Neural cell (in vitro differentiated cells): ENCODE measurements around the gene STT3B.

Experiments
- CTCF ChIP-seq: fragments of 450-650 bp; IDR thresholded peaks from 2 replicates; pipeline ENCODE4 v1.5.1; 2014; ENCODE audit warnings: antibody characterized with exemption, mild to moderate bottlenecking, moderate library complexity; ENCODE audit not compliant: poor library complexity, severe bottlenecking
- POLR2AphosphoS5 ChIP-seq: IDR thresholded peaks from 2 replicates; pipeline ENCODE4 v1.6.1; 2012
- SMC3 ChIP-seq: fragments of 450-650 bp; conservative IDR thresholded peaks from 2 replicates; pipeline ENCODE4 v1.6.1; 2014; ENCODE audit warnings: antibody characterized with exemption, mild to moderate bottlenecking, moderate library complexity; ENCODE audit not compliant: poor library complexity

GRCh38 chr3:31667582-31667981, 134.9 kb downstream of the STT3B start:
- TF ChIP-seq CTCF (no peak), SMC3 (no peak), POLR2AphosphoS5 (no peak)
